Neural crest cell (in vitro differentiated cells): ENCODE results near the gene SCAPER. TPM values are rescaled to one million over a fixed set of nuclear protein-coding genes. Genes with fewer than 3 reads are reported as not detected.
"Not testable (repeated sequence)": the region's sequence is repeated elsewhere in the genome, so short reads cannot be mapped to it uniquely, and the experiment has no call there.

Source experiments
- DNase-seq: peaks from one replicate; pipeline ENCODE4 v3.0.0; 2021; ENCODE audit warnings: low read depth, mixed read lengths, low spot score
- H3K27ac Mint-ChIP-seq: one replicate; pipeline ENCODE4 v1.8.0; 2021; ENCODE audit warnings: mild to moderate bottlenecking, mixed read lengths; ENCODE audit not compliant: unreplicated experiment
- H3K27me3 Mint-ChIP-seq: 2 replicates; pipeline ENCODE4 v1.8.0; 2021; ENCODE audit warnings: low read depth, mild to moderate bottlenecking, mixed read lengths
- H3K36me3 Mint-ChIP-seq: 2 replicates; pipeline ENCODE4 v1.8.0; 2021; ENCODE audit warnings: low read depth, mild to moderate bottlenecking, mixed read lengths
- H3K4me1 Mint-ChIP-seq: 2 replicates; pipeline ENCODE4 v1.8.0; 2021; ENCODE audit warnings: mixed read lengths
- H3K4me3 Mint-ChIP-seq: one replicate; pipeline ENCODE4 v1.8.0; 2021; ENCODE audit warnings: mild to moderate bottlenecking, mixed read lengths
- H3K9me3 Mint-ChIP-seq: 2 replicates; pipeline ENCODE4 v1.8.0; 2021; ENCODE audit warnings: mixed read lengths
- CTCF ChIP-seq: fragments of 200-600 bp; sonication (generic); conservative IDR thresholded peaks from 2 replicates; pipeline ENCODE4 v1.5.0; 2021; ENCODE audit warnings: antibody characterized with exemption, mild to moderate bottlenecking
- total RNA-seq: library from RNA; stranded (reverse); gene quantifications from 2 replicates; pipeline ENCODE4 v1.2.1, GENCODE V29; 2021

Gene SCAPER
- total RNA-seq, 1 donor from 2014 or later: 15.3 TPM

GRCh38 chr15:76905855-76906254 is 715 bp upstream of the SCAPER start:
- Mint-ChIP-seq H3K27ac (peak overlapping the region; percentile 52), H3K9me3 (no peaks in the 10 kb centered on the region), H3K4me1 (peaks cover 28% of the 10 kb centered on the region), H3K36me3 (no peaks in the 10 kb centered on the region), H3K4me3 (peak overlapping the region; percentile 92), H3K27me3 (peaks cover 3% of the 10 kb centered on the region)
- TF ChIP-seq CTCF: no peak
- no peak for DNase-seq

- Mint-ChIP-seq H3K27me3 (peaks cover 3% of the 10 kb centered on the region), H3K9me3 (no peaks in the 10 kb centered on the region), H3K4me3 (peak overlapping the region; percentile 92), H3K27ac (peak overlapping the region; percentile 92), H3K36me3 (peaks cover 2% of the 10 kb centered on the region), H3K4me1 (peaks cover 28% of the 10 kb centered on the region)
- no peak for TF ChIP-seq CTCF
- peak; percentile 22 for DNase-seq
These were observed 603 bp downstream of the SCAPER start for GRCh38 chr15:76904461-76905012.

- no peak for DNase-seq
- H3K27ac Mint-ChIP-seq: no peak overlapping the region
- TF ChIP-seq CTCF: peak; percentile 37
- peaks cover 3% of the 10 kb centered on the region for H3K9me3 Mint-ChIP-seq
- H3K4me3 Mint-ChIP-seq: peak overlapping the region; percentile 92
- peaks cover 3% of the 10 kb centered on the region for H3K27me3 Mint-ChIP-seq
- H3K36me3 Mint-ChIP-seq: peaks cover 11% of the 10 kb centered on the region
- H3K4me1 Mint-ChIP-seq: peaks cover 28% of the 10 kb centered on the region
These were observed 1.9 kb downstream of the SCAPER start for GRCh38 chr15:76903251-76903681.

GRCh38 chr15:76901965-76902364 is 3.2 kb downstream of the SCAPER start:
- H3K4me1 Mint-ChIP-seq: peaks cover 28% of the 10 kb centered on the region

GRCh38 chr15:76899931-76900310 is 5.2 kb downstream of the SCAPER start:
- H3K9me3 Mint-ChIP-seq, H3K27ac Mint-ChIP-seq: not testable (repeated sequence)

More at GRCh38 chr15:76901965-76902364, 3.2 kb downstream of the SCAPER start:
- Mint-ChIP-seq H3K4me3 (peak overlapping the region; percentile 57), H3K27ac (no peak overlapping the region), H3K27me3 (no peaks in the 10 kb centered on the region), H3K36me3 (peaks cover 18% of the 10 kb centered on the region), H3K9me3 (peaks cover 8% of the 10 kb centered on the region)
- no peak for TF ChIP-seq CTCF
- DNase-seq: no peak

GRCh38 chr15:76899176-76899930 is 5.8 kb downstream of the SCAPER start:
- H3K4me1 Mint-ChIP-seq: peaks cover 14% of the 10 kb centered on the region
- H3K4me3 Mint-ChIP-seq, H3K9me3 Mint-ChIP-seq, H3K27ac Mint-ChIP-seq, H3K27me3 Mint-ChIP-seq, DNase-seq: not testable (repeated sequence)
- H3K36me3 Mint-ChIP-seq: peaks cover 18% of the 10 kb centered on the region

More at GRCh38 chr15:76899931-76900310, 5.2 kb downstream of the SCAPER start:
- not testable (repeated sequence) for DNase-seq, H3K27me3 Mint-ChIP-seq, H3K4me3 Mint-ChIP-seq
- H3K4me1 Mint-ChIP-seq: peaks cover 18% of the 10 kb centered on the region
- H3K36me3 Mint-ChIP-seq: peaks cover 18% of the 10 kb centered on the region
